ENCODE data around the gene AKR7A3. TPM values are rescaled to one million over a fixed set of nuclear protein-coding genes. Genes with fewer than 3 reads are reported as not detected.

Gene AKR7A3
- total RNA-seq, 4 donors from 2014 or later, result 77.8 to 167 (median 102) TPM

- no peaks in the 10 kb centered on the region for H3K27me3 ChIP-seq
- peaks cover 0 to 8% (median 2%) of the 10 kb centered on the region in 4 donors for H3K36me3 ChIP-seq
- intact Hi-C loops (cut with DNase I; ENCODE audit: low total_unique reads), result loop anchor here (5.0 kb wide), 1 partner anchor 1923 kb away; no protein-coding TSS in a partner anchor
- in situ Hi-C loops (cut with MboI; ENCODE audit: low pct_ligation_motif_present in 1 of 4, low pct_unique_long_range_greater_than_20kb in 1 of 4, low sequenced_read_pairs in 3 of 4), result no loop called here
- TF ChIP-seq POLR2A (IDR thresholded peaks at IDR 0.05) (no peak), POLR2AphosphoS5 (IDR thresholded peaks at IDR 0.05) (no peak), CTCF (IDR thresholded peaks at IDR 0.05) (no peak), EP300 (IDR thresholded peaks at IDR 0.05; ENCODE audit: low read depth) (no peak)
- no peak for DNase-seq
- 97% methylated on average over 9 of the region's 9 CpGs; no CpG with 5 or more reads in 1 of the 2 donors for WGBS, 2 donors (ENCODE audit: low coverage in 1 of 2)
- no peaks in the 10 kb centered on the region for H3K9me3 ChIP-seq
- H3K27ac ChIP-seq, result no peak overlapping the region
- H3K4me1 ChIP-seq, result no peaks in the 10 kb centered on the region
- no peak overlapping the region for H3K4me3 ChIP-seq
Measured at GRCh38 chr1:19324665-19324990, 36.1 kb upstream of the AKR7A3 start.

GRCh38 chr1:19323987-19324664, 35.6 kb upstream of the AKR7A3 start:
- no peak overlapping the region for H3K27ac ChIP-seq
- WGBS, 2 donors (ENCODE audit: low coverage in 1 of 2), result 83% methylated on average over 23 of the region's 23 CpGs; no CpG with 5 or more reads in 1 of the 2 donors
- peaks cover 0 to 8% (median 4%) of the 10 kb centered on the region in 4 donors for H3K36me3 ChIP-seq

GRCh38 chr1:19322481-19322880, 33.9 kb upstream of the AKR7A3 start:
- Histone ChIP-seq H3K27ac (no peak overlapping the region), H3K9me3 (no peaks in the 10 kb centered on the region), H3K27me3 (no peaks in the 10 kb centered on the region), H3K36me3 (peaks cover 0 to 8% (median 1%) of the 10 kb centered on the region in 4 donors), H3K4me3 (no peak overlapping the region), H3K4me1 (no peaks in the 10 kb centered on the region)
- 67 to 81% methylated on average over 4 to 10 of the region's 10 CpGs for WGBS, 2 donors (ENCODE audit: low coverage in 1 of 2)
- in situ Hi-C loops (cut with MboI; ENCODE audit: low pct_ligation_motif_present in 1 of 4, low pct_unique_long_range_greater_than_20kb in 1 of 4, low sequenced_read_pairs in 3 of 4) (no loop called here), intact Hi-C loops (cut with DNase I; ENCODE audit: low total_unique reads) (loop anchor here (5.0 kb wide), 1 partner anchor 1925 kb away; no protein-coding TSS in a partner anchor)
- no peak for TF ChIP-seq EP300 (IDR thresholded peaks at IDR 0.05; ENCODE audit: low read depth)
- TF ChIP-seq POLR2AphosphoS5 (IDR thresholded peaks at IDR 0.05), result no peak
- TF ChIP-seq POLR2A (IDR thresholded peaks at IDR 0.05), result no peak
- no peak for TF ChIP-seq CTCF (IDR thresholded peaks at IDR 0.05)
- DNase-seq, result no peak

More at GRCh38 chr1:19323987-19324664, 35.6 kb upstream of the AKR7A3 start:
- intact Hi-C loops (cut with DNase I; ENCODE audit: low total_unique reads), result loop anchor here (5.0 kb wide), 1 partner anchor 1923 kb away; no protein-coding TSS in a partner anchor
- Histone ChIP-seq H3K9me3 (no peaks in the 10 kb centered on the region), H3K27me3 (no peaks in the 10 kb centered on the region), H3K4me1 (no peaks in the 10 kb centered on the region), H3K4me3 (no peak overlapping the region)
- in situ Hi-C loops (cut with MboI; ENCODE audit: low pct_ligation_motif_present in 1 of 4, low pct_unique_long_range_greater_than_20kb in 1 of 4, low sequenced_read_pairs in 3 of 4), result no loop called here
- no peak for DNase-seq
- TF ChIP-seq CTCF (IDR thresholded peaks at IDR 0.05) (no peak), POLR2A (IDR thresholded peaks at IDR 0.05) (no peak), EP300 (IDR thresholded peaks at IDR 0.05; ENCODE audit: low read depth) (no peak), POLR2AphosphoS5 (IDR thresholded peaks at IDR 0.05) (no peak)

GRCh38 chr1:19321071-19321470, 32.5 kb upstream of the AKR7A3 start:
- DNase-seq, result no peak
- Histone ChIP-seq H3K27me3 (no peaks in the 10 kb centered on the region), H3K36me3 (peaks cover 0 to 5% (median 1%) of the 10 kb centered on the region in 4 donors), H3K9me3 (no peaks in the 10 kb centered on the region), H3K4me3 (no peak overlapping the region), H3K4me1 (peaks cover 0 to 4% (median 0%) of the 10 kb centered on the region in 4 donors), H3K27ac (no peak overlapping the region)
- in situ Hi-C loops (cut with MboI; ENCODE audit: low pct_ligation_motif_present in 1 of 4, low pct_unique_long_range_greater_than_20kb in 1 of 4, low sequenced_read_pairs in 3 of 4), result no loop called here
- WGBS, 2 donors (ENCODE audit: low coverage in 1 of 2), result 90 to 100% methylated on average over 3 of the region's 3 CpGs
- intact Hi-C loops (cut with DNase I; ENCODE audit: low total_unique reads), result loop anchor here (5.0 kb wide), 1 partner anchor 1926 kb away; no protein-coding TSS in a partner anchor
- TF ChIP-seq POLR2AphosphoS5 (IDR thresholded peaks at IDR 0.05) (no peak), EP300 (IDR thresholded peaks at IDR 0.05; ENCODE audit: low read depth) (no peak), CTCF (IDR thresholded peaks at IDR 0.05) (no peak), POLR2A (IDR thresholded peaks at IDR 0.05) (no peak)
